ENCODE results near the gene FGGY.

FGGY gene

GRCh38 chr1:59516881-59517280, 220.0 kb downstream of the FGGY start:
- no peak for TF ChIP-seq CTCF (IDR thresholded peaks at IDR 0.05; ENCODE audit: insufficient read depth, low read length, poor library complexity, severe bottlenecking)
- no peak for DNase-seq (ENCODE audit: extremely low read depth, insufficient read length)
- H3K4me3 ChIP-seq (replicated peaks; ENCODE audit: low read depth, low read length) = no peak overlapping the region
- no peaks in the 10 kb centered on the region for H3K36me3 ChIP-seq (ENCODE audit: control insufficient read depth, insufficient read depth, low read length)
- no peaks in the 10 kb centered on the region for H3K27me3 ChIP-seq (replicated peaks; ENCODE audit: control insufficient read depth, insufficient read depth, low read length)

GRCh38 chr1:59520194-59520593, 223.3 kb downstream of the FGGY start:
- Histone ChIP-seq H3K27me3 (replicated peaks; ENCODE audit: control insufficient read depth, insufficient read depth, low read length) (no peaks in the 10 kb centered on the region), H3K4me3 (replicated peaks; ENCODE audit: low read depth, low read length) (no peak overlapping the region), H3K36me3 (ENCODE audit: control insufficient read depth, insufficient read depth, low read length) (no peaks in the 10 kb centered on the region)
- no peak for DNase-seq (ENCODE audit: extremely low read depth, insufficient read length)
- TF ChIP-seq CTCF (IDR thresholded peaks at IDR 0.05; ENCODE audit: insufficient read depth, low read length, poor library complexity, severe bottlenecking) = no peak

- no peak overlapping the region for H3K4me3 ChIP-seq (replicated peaks; ENCODE audit: low read depth, low read length)
- H3K27me3 ChIP-seq (replicated peaks; ENCODE audit: control insufficient read depth, insufficient read depth, low read length) = no peaks in the 10 kb centered on the region
- H3K36me3 ChIP-seq (ENCODE audit: control insufficient read depth, insufficient read depth, low read length) = no peaks in the 10 kb centered on the region
- DNase-seq (ENCODE audit: extremely low read depth, insufficient read length) = no peak
- TF ChIP-seq CTCF (IDR thresholded peaks at IDR 0.05; ENCODE audit: insufficient read depth, low read length, poor library complexity, severe bottlenecking) = no peak
Measured at GRCh38 chr1:59520827-59521418, 224.0 kb downstream of the FGGY start.

- no peak overlapping the region for H3K4me3 ChIP-seq (replicated peaks; ENCODE audit: low read depth, low read length)
- H3K36me3 ChIP-seq (ENCODE audit: control insufficient read depth, insufficient read depth, low read length) = no peaks in the 10 kb centered on the region
- no peak for DNase-seq (ENCODE audit: extremely low read depth, insufficient read length)
- no peak for TF ChIP-seq CTCF (IDR thresholded peaks at IDR 0.05; ENCODE audit: insufficient read depth, low read length, poor library complexity, severe bottlenecking)
- no peaks in the 10 kb centered on the region for H3K27me3 ChIP-seq (replicated peaks; ENCODE audit: control insufficient read depth, insufficient read depth, low read length)
Measured at GRCh38 chr1:59521456-59521855, 224.6 kb downstream of the FGGY start.

GRCh38 chr1:59522925-59523505, 226.1 kb downstream of the FGGY start:
- Histone ChIP-seq H3K4me3 (replicated peaks; ENCODE audit: low read depth, low read length) (no peak overlapping the region), H3K27me3 (replicated peaks; ENCODE audit: control insufficient read depth, insufficient read depth, low read length) (no peaks in the 10 kb centered on the region), H3K36me3 (ENCODE audit: control insufficient read depth, insufficient read depth, low read length) (no peaks in the 10 kb centered on the region)
- DNase-seq (ENCODE audit: extremely low read depth, insufficient read length) = no peak
- TF ChIP-seq CTCF (IDR thresholded peaks at IDR 0.05; ENCODE audit: insufficient read depth, low read length, poor library complexity, severe bottlenecking) = no peak

Data from GM06990 (cell line).